Activated CD4-positive, alpha-beta T cell treated with anti-CD3 and anti-CD28 coated beads, Interleukin-2, amount 10 ng/mL, durations not matched to agents 24 days and 14 days (primary cell): ENCODE data around the gene SIPA1L3. TPM values are rescaled to one million over a fixed set of nuclear protein-coding genes. Genes with fewer than 3 reads are reported as not detected.

Experiments used
- DNase-seq: peaks from one replicate; pipeline ENCODE4 v3.0.0; 2022
- H3K27ac Mint-ChIP-seq: one replicate; pipeline ENCODE4 v1.8.0; 2022; ENCODE audit warnings: mild to moderate bottlenecking, mixed read lengths
- H3K27me3 Mint-ChIP-seq: one replicate; pipeline ENCODE4 v1.8.0; 2022; ENCODE audit warnings: mixed read lengths
- H3K36me3 Mint-ChIP-seq: one replicate; pipeline ENCODE4 v1.8.0; 2022; ENCODE audit warnings: low read depth, mild to moderate bottlenecking, mixed read lengths
- H3K4me1 Mint-ChIP-seq: one replicate; pipeline ENCODE4 v1.8.0; 2021; ENCODE audit warnings: mixed read lengths
- H3K4me3 Mint-ChIP-seq: one replicate; pipeline ENCODE4 v1.8.0; 2022; ENCODE audit warnings: mild to moderate bottlenecking, moderate library complexity, mixed read lengths
- H3K9me3 Mint-ChIP-seq: one replicate; pipeline ENCODE4 v1.8.0; 2021; ENCODE audit warnings: mixed read lengths
- intact Hi-C: fragments of 100-400 bp; cut with micrococcal nuclease; formaldehyde crosslinking; loops from one replicate; pipeline ENCODE4 v1.15.1; 2023
- total RNA-seq: library from RNA; stranded (reverse); gene quantifications from 2 replicates; pipeline ENCODE4 v1.2.3, GENCODE V29; 2022

SIPA1L3 gene
- total RNA-seq, 1 donor from 2014 or later, result 15.4 TPM

- peaks cover 6% of the 10 kb centered on the region for H3K36me3 Mint-ChIP-seq
- no peaks in the 10 kb centered on the region for H3K27me3 Mint-ChIP-seq
- no peak for DNase-seq
- H3K27ac Mint-ChIP-seq, result no peak overlapping the region
- H3K4me1 Mint-ChIP-seq, result no peaks in the 10 kb centered on the region
- intact Hi-C loops, result no loop called here
- H3K4me3 Mint-ChIP-seq, result no peak overlapping the region
- H3K9me3 Mint-ChIP-seq, result no peaks in the 10 kb centered on the region
These were observed 36.5 kb downstream of the SIPA1L3 start for GRCh38 chr19:37943480-37943879.

DNA sequence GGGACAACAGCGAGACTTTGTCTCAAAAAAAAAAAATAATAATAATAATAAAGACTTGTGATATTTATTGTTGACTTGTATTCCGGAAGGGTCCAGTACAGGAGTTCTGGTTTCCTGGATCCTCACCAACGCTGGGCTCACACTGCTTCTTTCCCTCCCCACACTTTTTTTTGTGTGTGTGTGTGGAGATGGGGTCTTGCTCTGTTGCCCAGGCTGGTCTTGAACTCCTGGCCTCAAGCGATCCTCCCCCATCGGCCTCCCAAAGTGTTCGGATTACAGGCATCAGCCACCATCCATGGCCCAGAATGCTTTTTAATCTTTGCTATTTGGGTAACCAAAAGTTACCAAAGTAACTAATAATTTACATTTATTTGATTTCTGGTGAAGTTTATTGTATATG lies 39.1 kb downstream of the SIPA1L3 start:
- Mint-ChIP-seq H3K27me3 (no peaks in the 10 kb centered on the region), H3K36me3 (peaks cover 3% of the 10 kb centered on the region), H3K9me3 (peaks cover 4% of the 10 kb centered on the region), H3K4me3 (no peak overlapping the region), H3K27ac (no peak overlapping the region), H3K4me1 (no peaks in the 10 kb centered on the region)
- no peak for DNase-seq
- intact Hi-C loops, result no loop called here

- Mint-ChIP-seq H3K27me3 (no peaks in the 10 kb centered on the region), H3K9me3 (peaks cover 4% of the 10 kb centered on the region), H3K4me3 (no peak overlapping the region), H3K27ac (no peak overlapping the region), H3K4me1 (no peaks in the 10 kb centered on the region), H3K36me3 (peaks cover 1% of the 10 kb centered on the region)
- intact Hi-C loops, result no loop called here
- DNase-seq, result no peak
These were observed 40.8 kb downstream of the SIPA1L3 start for GRCh38 chr19:37947778-37948177.

GRCh38 chr19:37948362-37948761 lies 41.4 kb downstream of the SIPA1L3 start:
- Mint-ChIP-seq H3K36me3 (peaks cover 1% of the 10 kb centered on the region), H3K27me3 (no peaks in the 10 kb centered on the region), H3K4me3 (no peak overlapping the region), H3K4me1 (no peaks in the 10 kb centered on the region), H3K27ac (no peak overlapping the region), H3K9me3 (peaks cover 4% of the 10 kb centered on the region)
- intact Hi-C loops, result no loop called here
- no peak for DNase-seq

DNA sequence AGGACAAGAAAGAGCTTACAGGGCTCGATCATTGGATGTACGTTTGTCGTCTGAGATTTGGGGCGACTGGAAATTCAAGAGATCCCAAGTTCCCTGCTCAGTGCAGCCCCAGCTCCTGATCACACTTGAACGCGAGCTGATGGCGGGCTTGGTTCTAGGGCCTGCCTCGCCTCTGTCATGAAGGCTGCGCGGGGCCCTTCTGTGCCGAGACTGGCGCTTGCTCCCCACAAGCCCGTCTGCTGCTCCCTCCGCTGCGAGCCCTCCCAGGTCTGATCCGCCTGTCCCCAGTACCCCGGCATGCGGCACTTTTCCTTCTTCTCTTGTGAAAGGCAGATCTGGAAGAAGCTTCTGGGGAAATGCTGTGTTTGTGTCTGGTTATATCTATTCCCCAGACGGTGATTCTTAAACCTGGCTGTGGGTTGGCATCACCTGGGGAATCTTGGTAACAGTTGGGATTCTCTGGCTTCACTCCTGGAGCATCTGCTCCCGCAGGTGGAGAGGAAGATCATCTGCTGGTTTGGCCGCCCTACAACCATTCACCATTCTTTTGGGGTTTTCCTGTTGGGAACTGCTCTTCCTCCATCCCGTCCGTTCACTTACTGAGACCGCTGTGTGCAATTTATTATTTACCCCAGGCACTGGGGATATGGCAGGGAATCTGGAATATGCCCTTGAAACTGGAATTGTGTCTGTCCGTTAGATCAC lies 43.6 kb downstream of the SIPA1L3 start:
- intact Hi-C loops, result no loop called here

DNA sequence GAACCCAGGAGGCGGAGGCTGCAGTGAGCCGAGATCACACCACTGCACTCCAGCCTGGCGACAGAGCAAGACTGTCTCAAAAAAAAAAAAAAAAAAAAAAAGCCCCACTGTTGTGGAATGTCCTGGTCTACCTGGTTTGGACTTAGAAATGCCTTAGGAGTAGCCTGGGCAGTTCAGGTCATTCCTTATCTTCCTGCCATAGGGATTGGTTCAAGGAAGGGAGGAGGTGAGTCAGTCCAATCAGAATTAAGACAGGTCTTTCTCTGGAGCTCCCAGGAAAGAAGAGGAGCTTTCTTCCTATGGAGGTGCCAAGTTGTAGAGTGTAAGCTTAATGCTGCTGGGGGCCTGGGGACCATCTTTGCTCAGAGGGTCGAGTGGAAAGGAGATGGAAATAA lies 44.8 kb downstream of the SIPA1L3 start:
- no peaks in the 10 kb centered on the region for H3K4me1 Mint-ChIP-seq
- no peak overlapping the region for H3K27ac Mint-ChIP-seq
- H3K27me3 Mint-ChIP-seq, result no peaks in the 10 kb centered on the region
- peaks cover 3% of the 10 kb centered on the region for H3K36me3 Mint-ChIP-seq
- DNase-seq, result no peak
- intact Hi-C loops, result no loop called here
- H3K9me3 Mint-ChIP-seq, result peaks cover 6% of the 10 kb centered on the region
- no peak overlapping the region for H3K4me3 Mint-ChIP-seq

More for the DNA sequence above, 43.6 kb downstream of the SIPA1L3 start:
- DNase-seq, result no peak
- peaks cover 1% of the 10 kb centered on the region for H3K36me3 Mint-ChIP-seq
- no peak overlapping the region for H3K27ac Mint-ChIP-seq
- no peaks in the 10 kb centered on the region for H3K4me1 Mint-ChIP-seq
- no peak overlapping the region for H3K4me3 Mint-ChIP-seq
- peaks cover 4% of the 10 kb centered on the region for H3K9me3 Mint-ChIP-seq
- no peaks in the 10 kb centered on the region for H3K27me3 Mint-ChIP-seq

DNA sequence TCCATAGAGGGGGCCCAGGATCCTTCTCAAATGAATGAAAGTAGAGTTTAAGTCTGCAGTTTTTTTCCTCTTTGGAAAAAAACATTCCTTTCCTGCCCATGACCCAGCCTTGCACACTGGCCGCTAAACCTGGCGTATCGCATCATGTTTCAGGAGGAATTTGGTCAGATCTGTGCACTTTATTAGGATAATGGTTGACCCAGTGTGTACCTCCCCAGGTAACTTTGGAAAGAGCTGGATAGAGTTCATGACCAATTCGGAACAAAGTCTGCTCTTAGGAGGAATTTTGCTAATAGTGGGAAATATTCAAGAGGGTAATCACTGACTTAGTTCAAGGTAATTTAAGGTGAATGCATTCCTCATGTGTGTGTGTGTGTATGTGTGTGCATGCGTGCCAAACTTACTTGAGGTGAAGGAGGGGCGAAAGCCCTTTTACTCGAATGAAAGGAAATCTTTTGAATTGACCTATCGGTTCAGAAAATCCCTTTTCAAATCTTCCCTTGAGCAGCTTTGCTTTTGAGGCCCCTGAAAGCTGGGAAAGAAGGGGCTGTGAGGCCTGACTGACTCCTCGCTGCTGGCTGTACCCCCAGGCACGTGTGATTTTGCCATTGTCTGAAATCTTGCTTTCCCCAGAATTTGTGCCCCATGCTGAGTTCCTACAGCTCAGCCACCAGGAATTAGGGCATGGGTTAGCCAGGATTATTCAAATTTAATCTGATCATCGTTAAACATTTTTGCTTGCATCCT lies 46.3 kb downstream of the SIPA1L3 start:
- Mint-ChIP-seq H3K9me3 (peaks cover 10% of the 10 kb centered on the region), H3K4me3 (no peak overlapping the region), H3K27me3 (no peaks in the 10 kb centered on the region), H3K27ac (no peak overlapping the region), H3K4me1 (no peaks in the 10 kb centered on the region), H3K36me3 (peaks cover 3% of the 10 kb centered on the region)
- intact Hi-C loops, result no loop called here
- DNase-seq, result no peak

DNA sequence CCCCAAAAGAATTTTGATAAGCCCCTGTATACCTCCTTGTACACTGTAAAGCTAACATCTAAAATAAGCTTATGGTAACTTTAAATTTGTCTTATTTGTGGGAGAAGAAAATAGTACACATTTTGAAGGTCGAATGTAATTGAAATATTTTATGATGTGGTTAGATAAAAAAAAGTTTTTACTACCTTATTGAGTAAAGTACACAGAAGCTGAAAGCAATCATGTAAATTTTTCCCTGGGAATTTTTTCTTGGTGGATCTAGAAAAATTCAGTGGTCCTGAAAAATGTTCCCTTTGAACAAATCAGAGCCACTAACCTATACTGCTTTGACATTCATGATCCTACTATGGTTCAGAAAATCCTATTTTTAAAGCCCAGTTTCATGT lies 46.9 kb downstream of the SIPA1L3 start:
- Mint-ChIP-seq H3K27ac (no peak overlapping the region), H3K9me3 (peaks cover 10% of the 10 kb centered on the region), H3K4me3 (no peak overlapping the region), H3K36me3 (peaks cover 3% of the 10 kb centered on the region), H3K27me3 (no peaks in the 10 kb centered on the region), H3K4me1 (no peaks in the 10 kb centered on the region)
- intact Hi-C loops, result no loop called here
- DNase-seq, result no peak

- intact Hi-C loops, result no loop called here
- H3K4me3 Mint-ChIP-seq, result no peak overlapping the region
- H3K27me3 Mint-ChIP-seq, result no peaks in the 10 kb centered on the region
- DNase-seq, result no peak
- H3K9me3 Mint-ChIP-seq, result peaks cover 14% of the 10 kb centered on the region
- H3K36me3 Mint-ChIP-seq, result peaks cover 3% of the 10 kb centered on the region
- H3K4me1 Mint-ChIP-seq, result no peaks in the 10 kb centered on the region
- no peak overlapping the region for H3K27ac Mint-ChIP-seq
These were observed 47.4 kb downstream of the SIPA1L3 start for GRCh38 chr19:37954421-37954874.

GRCh38 chr19:37955986-37956385 lies 49.0 kb downstream of the SIPA1L3 start:
- intact Hi-C loops, result no loop called here
- no peak overlapping the region for H3K27ac Mint-ChIP-seq
- H3K27me3 Mint-ChIP-seq, result no peaks in the 10 kb centered on the region
- no peaks in the 10 kb centered on the region for H3K4me1 Mint-ChIP-seq
- no peak overlapping the region for H3K4me3 Mint-ChIP-seq
- no peak for DNase-seq
- H3K9me3 Mint-ChIP-seq, result peaks cover 12% of the 10 kb centered on the region
- H3K36me3 Mint-ChIP-seq, result peaks cover 2% of the 10 kb centered on the region

DNA sequence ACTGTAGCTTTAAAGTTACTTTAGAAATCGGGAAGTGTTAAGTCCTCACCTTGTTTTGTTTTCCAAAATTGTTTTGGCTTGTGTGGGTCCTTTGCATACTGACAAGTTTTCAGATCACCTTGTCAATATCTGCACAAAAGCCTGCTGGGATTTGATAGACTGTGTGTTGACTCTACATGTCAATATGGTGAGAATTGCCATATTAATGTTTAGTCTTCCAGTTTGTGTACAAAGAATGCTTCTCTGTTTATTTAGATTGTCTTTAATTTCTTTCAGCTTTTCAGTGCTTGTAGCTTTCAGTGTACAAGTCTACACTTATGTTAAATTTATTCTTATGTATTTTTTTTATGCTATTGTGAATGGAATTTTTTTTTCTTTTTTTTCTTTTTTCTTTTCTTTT lies 50.2 kb downstream of the SIPA1L3 start:
- DNase-seq, result no peak
- intact Hi-C loops, result no loop called here
- H3K27ac Mint-ChIP-seq, result no peak overlapping the region
- H3K27me3 Mint-ChIP-seq, result no peaks in the 10 kb centered on the region
- no peak overlapping the region for H3K4me3 Mint-ChIP-seq
- H3K9me3 Mint-ChIP-seq, result peaks cover 16% of the 10 kb centered on the region
- no peaks in the 10 kb centered on the region for H3K4me1 Mint-ChIP-seq
- peaks cover 6% of the 10 kb centered on the region for H3K36me3 Mint-ChIP-seq

DNA sequence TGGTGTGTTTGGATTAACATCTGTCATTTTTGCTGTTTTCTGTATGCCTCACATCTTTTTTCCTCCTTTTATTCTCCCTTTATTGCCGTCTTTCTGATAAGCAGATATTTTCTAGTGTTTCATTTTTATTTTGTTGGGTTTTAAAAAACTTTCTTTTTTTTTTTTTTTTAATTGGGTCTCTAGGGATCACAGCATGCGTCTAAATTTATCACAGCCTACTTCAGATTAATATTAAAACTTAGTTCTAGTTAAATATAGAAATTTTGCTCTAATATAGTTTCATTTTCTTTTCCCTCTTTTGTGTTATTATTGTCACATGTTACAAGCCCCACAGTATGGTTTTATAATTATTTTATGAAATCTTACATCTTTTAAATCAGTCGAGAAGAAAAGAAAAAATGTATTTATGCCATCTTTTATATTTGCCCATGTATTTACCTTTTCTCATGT lies 52.7 kb downstream of the SIPA1L3 start:
- peaks cover 6% of the 10 kb centered on the region for H3K36me3 Mint-ChIP-seq
- no peak overlapping the region for H3K27ac Mint-ChIP-seq
- H3K9me3 Mint-ChIP-seq, result peaks cover 16% of the 10 kb centered on the region
- no peak for DNase-seq
- no peaks in the 10 kb centered on the region for H3K4me1 Mint-ChIP-seq
- intact Hi-C loops, result no loop called here
- no peaks in the 10 kb centered on the region for H3K27me3 Mint-ChIP-seq
- H3K4me3 Mint-ChIP-seq, result no peak overlapping the region

GRCh38 chr19:37961198-37961597 lies 54.2 kb downstream of the SIPA1L3 start:
- Mint-ChIP-seq H3K4me3 (no peak overlapping the region), H3K27ac (no peak overlapping the region), H3K4me1 (no peaks in the 10 kb centered on the region), H3K9me3 (peaks cover 16% of the 10 kb centered on the region), H3K36me3 (peaks cover 6% of the 10 kb centered on the region), H3K27me3 (no peaks in the 10 kb centered on the region)
- no peak for DNase-seq
- intact Hi-C loops, result no loop called here

DNA sequence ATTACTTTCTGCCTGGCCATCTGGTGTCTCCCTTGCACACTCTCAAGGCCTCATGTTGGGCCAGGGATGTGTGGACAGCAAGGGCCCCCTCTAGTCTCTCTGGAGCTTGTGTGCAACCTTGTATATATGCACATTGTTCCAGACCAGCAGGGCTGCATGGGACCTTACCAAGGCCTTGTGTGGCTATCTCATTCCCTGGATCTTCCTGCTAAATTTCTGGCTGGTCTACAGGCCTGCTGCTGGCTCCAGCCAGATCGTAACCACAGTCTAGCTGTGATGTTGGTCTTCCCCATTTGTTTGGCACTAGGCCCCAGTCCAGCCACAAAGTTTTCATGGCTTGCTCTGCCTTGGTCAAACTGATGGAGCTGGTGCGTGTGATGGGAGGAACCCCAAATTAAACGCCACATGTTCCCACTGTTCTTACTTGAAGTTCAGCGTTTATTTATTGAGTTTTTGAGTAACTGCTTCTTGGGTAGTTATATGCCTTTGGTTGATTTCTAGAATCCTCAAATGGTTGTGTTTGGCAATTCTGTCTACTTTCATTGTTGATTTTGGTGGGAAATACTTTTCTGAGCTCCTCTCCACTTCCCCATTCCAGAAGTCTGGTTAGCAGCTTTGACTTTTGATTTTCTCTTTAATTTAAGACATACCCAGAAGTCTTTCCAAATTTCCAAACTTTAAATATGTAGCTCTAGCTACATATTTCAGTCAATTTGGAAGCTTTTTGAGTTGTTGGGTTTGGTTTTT lies 56.4 kb downstream of the SIPA1L3 start:
- H3K27ac Mint-ChIP-seq, result no peak overlapping the region

More for the DNA sequence above, 56.4 kb downstream of the SIPA1L3 start:
- Mint-ChIP-seq H3K9me3 (peaks cover 10% of the 10 kb centered on the region), H3K27me3 (no peaks in the 10 kb centered on the region), H3K4me1 (no peaks in the 10 kb centered on the region), H3K4me3 (no peak overlapping the region), H3K36me3 (peaks cover 6% of the 10 kb centered on the region)
- no peak for DNase-seq
- intact Hi-C loops, result no loop called here
